T-cell (primary cell): ENCODE results near the gene DAAM1. TPM values are rescaled to one million over a fixed set of nuclear protein-coding genes. Genes with fewer than 3 reads are reported as not detected.

Source experiments
- ATAC-seq, 4 experiments: fragments of 200-7000 bp in 3 of 4; fragments of 150-1000 bp in 1 of 4; cut with Tn5 transposase; replicated peaks in 1 of 4; 1 replicate in 3 of 4; 2 replicates in 1 of 4; pipeline ENCODE4 v1.10.0; 2021; ENCODE audit warnings: moderate library complexity in 3 of 4, mild to moderate bottlenecking in 2 of 4, moderate number of reproducible peaks in 1 of 4
- CTCF ChIA-PET, 2 donors: fragments of 300-600 bp; sonication (Branson Sonifier 250); formaldehyde crosslinking; loops; one replicate each; lab custom pipeline; 2022; ENCODE audit warnings: antibody characterized with exemption in 2 of 2; lab: Charles Lee
- POLR2A ChIA-PET, 2 donors: fragments of 300-600 bp; sonication (Branson Sonifier 250); formaldehyde crosslinking; loops; one replicate each; lab custom pipeline; 2022; ENCODE audit warnings: antibody characterized with exemption in 2 of 2; lab: Charles Lee
- DNase-seq, 35 experiments: peaks; one replicate each; pipeline versions ENCODE4 v3.0.0 to v3.0.0-alpha.2; 2013 to 2023
- H3K27ac ChIP-seq: one replicate; pipeline ENCODE4 v1.5.1; 2013; ENCODE audit warnings: low read length
- H3K27me3 ChIP-seq, 2 experiments: replicated peaks in 1 of 2; 1 replicate in 1 of 2; 2 replicates in 1 of 2; pipeline versions ENCODE4 v1.6.1 to v1.7.0; 2013; ENCODE audit warnings: low read length in 1 of 2, mixed read lengths in 1 of 2; ENCODE audit not compliant: control insufficient read depth in 2 of 2, insufficient read depth in 2 of 2; ENCODE audit errors: extremely low read depth in 1 of 2
- H3K36me3 ChIP-seq, 2 donors: 1 replicate in 1 of 2; 2 replicates in 1 of 2; pipeline versions ENCODE4 v1.6.1 to v1.7.0; 2013; ENCODE audit warnings: low read length in 1 of 2; ENCODE audit not compliant: control insufficient read depth in 2 of 2, insufficient read depth in 1 of 2; ENCODE audit errors: extremely low read depth in 1 of 2
- H3K4me1 ChIP-seq, 2 experiments: 1 replicate in 1 of 2; 2 replicates in 1 of 2; pipeline versions ENCODE4 v1.6.1 to v1.7.0; 2013; ENCODE audit warnings: low read length in 2 of 2, mixed read lengths in 1 of 2; ENCODE audit not compliant: insufficient read depth in 2 of 2, control insufficient read depth in 1 of 2; ENCODE audit errors: extremely low read depth in 1 of 2
- H3K4me3 ChIP-seq, 2 donors: 1 replicate in 1 of 2; 2 replicates in 1 of 2; pipeline versions ENCODE4 v1.5.1 to v1.7.0; 2013; ENCODE audit warnings: mild to moderate bottlenecking in 2 of 2, low read length in 1 of 2, moderate library complexity in 1 of 2; ENCODE audit not compliant: control insufficient read depth in 1 of 2; ENCODE audit errors: extremely low read depth in 1 of 2
- H3K9me3 ChIP-seq: 2 replicates; pipeline ENCODE4 v1.7.0; 2013
- H3K27ac Mint-ChIP-seq, 2 donors: one replicate each; pipeline ENCODE4 v1.8.0; 2020 to 2021; ENCODE audit warnings: mild to moderate bottlenecking in 2 of 2, mixed read lengths in 2 of 2
- H3K27me3 Mint-ChIP-seq, 2 donors: one replicate each; pipeline ENCODE4 v1.8.0; 2021 to 2022; ENCODE audit warnings: mixed read lengths in 2 of 2
- H3K36me3 Mint-ChIP-seq: one replicate; pipeline ENCODE4 v1.8.0; 2021; ENCODE audit warnings: mixed read lengths
- H3K4me1 Mint-ChIP-seq, 3 donors: one replicate each; pipeline ENCODE4 v1.8.0; 2020 to 2022; ENCODE audit warnings: mixed read lengths in 3 of 3, mild to moderate bottlenecking in 1 of 3
- H3K4me3 Mint-ChIP-seq, 3 donors: one replicate each; pipeline ENCODE4 v1.8.0; 2020 to 2022; ENCODE audit warnings: mild to moderate bottlenecking in 3 of 3, mixed read lengths in 3 of 3, moderate library complexity in 3 of 3
- H3K9me3 Mint-ChIP-seq, 3 donors: one replicate each; pipeline ENCODE4 v1.8.0; 2020 to 2022; ENCODE audit warnings: mixed read lengths in 3 of 3
- WGBS: methylation state at CpG from one replicate; pipeline ENCODE4 v1.1.5; 2013; ENCODE audit warnings: missing lambda C conversion rate; ENCODE audit not compliant: insufficient coverage; 5-methylcytosine and 5-hydroxymethylcytosine counted together
- total RNA-seq, 35 experiments: library from RNA in 6 of 35; stranded (reverse) in 6 of 35; fragments of 120-200 nt in 1 of 35; gene quantifications; one replicate each; pipeline versions ENCODE4 v1.2.1 to v1.2.4 and lab custom pipeline; 2013 to 2026

Gene DAAM1
- total RNA-seq, 5 donors from 2014 or later (not counting 1 experiment from before 2014, with no cell fraction given): 9.6 to 25.3 (median 23.9) TPM

DNA sequence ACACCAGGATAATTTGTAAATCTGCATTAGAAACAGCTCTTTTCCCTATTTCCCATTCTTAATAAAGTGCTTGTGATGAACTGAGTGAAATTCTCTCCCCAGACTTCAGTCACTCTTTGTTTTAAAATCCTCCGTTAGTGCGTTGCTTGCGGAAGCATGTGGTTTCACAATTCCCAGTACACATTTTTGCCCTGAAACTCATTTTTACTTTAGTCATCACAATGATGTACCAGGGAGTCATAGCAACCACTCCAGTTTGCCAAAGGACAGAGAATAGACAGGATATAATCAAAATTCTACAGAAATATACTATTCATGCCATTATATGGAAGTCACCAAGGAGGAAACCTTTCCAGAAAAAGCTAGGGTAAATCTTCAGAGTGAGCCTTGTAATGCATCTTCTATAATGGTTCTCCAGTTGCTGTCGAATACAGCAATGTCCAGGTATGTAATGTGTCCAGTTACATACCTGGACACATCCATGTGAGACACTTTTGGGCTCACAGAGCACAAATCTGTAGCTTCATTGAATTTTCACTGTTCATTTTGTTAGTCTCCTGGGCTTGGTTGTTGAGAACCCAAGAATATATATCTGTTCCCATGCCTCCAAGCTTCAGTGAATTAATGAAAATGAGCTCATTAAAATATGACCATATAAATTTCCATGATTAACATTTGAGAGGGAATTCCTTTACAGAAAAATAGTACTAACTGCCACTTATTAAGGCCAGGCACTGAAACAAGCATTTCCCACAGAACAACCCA lies 219.0 kb downstream of the DAAM1 start:
- Histone ChIP-seq H3K36me3 (no peaks in the 10 kb centered on the region), H3K4me1 (no peaks in the 10 kb centered on the region), H3K27ac (no peak overlapping the region), H3K27me3 (peaks cover 0 to 13% of the 10 kb centered on the region in 2 experiments), H3K9me3 (no peaks in the 10 kb centered on the region), H3K4me3 (no peak overlapping the region)
- peaks cover 12% of the 10 kb centered on the region for H3K36me3 Mint-ChIP-seq
- DNase-seq (no peak), ATAC-seq (no peak)
- no peaks in the 10 kb centered on the region for H3K4me1 Mint-ChIP-seq
- 46% methylated on average over 1 of the region's 4 CpGs for WGBS
- H3K27me3 Mint-ChIP-seq: peaks cover 26 to 39% of the 10 kb centered on the region in 2 donors
- H3K27ac Mint-ChIP-seq: no peak overlapping the region
- ChIA-PET CTCF (no interaction called here), POLR2A (no interaction called here)
- H3K9me3 Mint-ChIP-seq: peaks cover 10 to 24% (median 15%) of the 10 kb centered on the region in 3 donors
- no peak overlapping the region for H3K4me3 Mint-ChIP-seq

DNA sequence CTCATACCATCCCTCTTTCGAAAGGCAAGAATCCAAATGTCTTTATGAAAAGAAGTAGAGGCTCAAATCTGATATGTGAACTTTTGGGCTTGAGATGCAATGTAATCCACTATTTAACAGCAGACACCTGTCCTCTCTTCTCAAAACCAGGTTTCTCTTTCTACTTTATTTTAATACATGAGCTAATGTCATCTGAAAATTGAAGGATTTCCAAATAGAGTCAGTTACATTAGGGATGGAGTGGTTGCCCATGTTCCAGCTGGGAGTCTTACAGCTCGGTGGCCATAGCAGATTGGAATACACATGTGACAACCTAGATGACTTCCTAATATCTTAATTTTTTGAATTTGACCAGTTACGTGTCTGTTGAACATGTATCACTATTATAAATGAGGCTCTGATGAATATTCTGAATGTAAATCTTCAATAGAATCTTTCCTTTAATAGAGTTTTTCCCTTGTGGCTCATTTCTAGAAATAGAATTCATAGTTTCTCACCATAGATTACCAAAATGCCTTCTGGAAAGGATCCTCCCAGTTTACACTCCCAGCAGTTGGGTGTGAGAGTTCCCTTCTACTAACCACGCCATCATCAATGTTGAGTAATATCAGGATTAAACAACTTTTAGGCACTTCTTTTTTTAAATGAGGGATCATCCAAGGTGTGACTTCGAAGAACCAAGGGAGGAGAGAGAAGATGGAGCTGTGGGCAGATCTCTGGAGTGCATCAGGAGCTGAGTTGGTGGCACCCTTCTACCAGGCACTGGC lies 227.6 kb downstream of the DAAM1 start:
- no peaks in the 10 kb centered on the region for H3K36me3 ChIP-seq
- ATAC-seq: no peak
- Mint-ChIP-seq H3K36me3 (peaks cover 8% of the 10 kb centered on the region), H3K27ac (no peak overlapping the region), H3K4me1 (no peaks in the 10 kb centered on the region), H3K4me3 (no peak overlapping the region), H3K27me3 (peaks cover 1 to 2% of the 10 kb centered on the region in 2 donors), H3K9me3 (peaks cover 0 to 5% (median 0%) of the 10 kb centered on the region in 3 donors)
- no peaks in the 10 kb centered on the region for H3K27me3 ChIP-seq
- WGBS: no CpG with 5 or more reads among the region's 5 CpGs
- no peak for DNase-seq
- POLR2A ChIA-PET: interaction anchor here in 1 of 2 donors (0.6 kb wide), 1 partner anchor 1284 kb away, joined by 6 read pairs; no protein-coding TSS in a partner anchor
- no peak overlapping the region for H3K4me3 ChIP-seq
- CTCF ChIA-PET: no interaction called here
- no peaks in the 10 kb centered on the region for H3K4me1 ChIP-seq
- H3K9me3 ChIP-seq: no peaks in the 10 kb centered on the region
- no peak overlapping the region for H3K27ac ChIP-seq

DNA sequence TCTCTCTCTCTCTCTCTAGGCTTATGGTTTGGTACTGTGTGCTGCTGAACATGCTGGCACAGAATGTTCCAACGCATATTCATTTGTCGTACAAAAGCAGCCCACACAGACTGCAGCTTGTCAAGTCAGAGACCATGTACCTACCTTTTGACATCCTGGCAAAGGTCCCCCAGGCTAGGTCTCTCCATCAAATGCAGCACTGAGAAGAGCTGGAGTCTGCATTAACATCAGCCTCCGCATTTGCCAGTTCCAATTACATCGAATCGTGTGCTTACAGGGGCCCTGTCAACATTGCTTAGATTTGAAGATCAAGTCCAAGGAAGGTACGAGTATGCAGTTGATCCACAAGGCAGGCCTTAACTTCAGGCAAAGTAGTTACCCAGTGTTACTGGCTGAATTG lies 228.8 kb downstream of the DAAM1 start:
- POLR2A ChIA-PET: no interaction called here
- Mint-ChIP-seq H3K4me1 (no peaks in the 10 kb centered on the region), H3K27me3 (peaks cover 0 to 5% of the 10 kb centered on the region in 2 donors), H3K36me3 (peaks cover 4% of the 10 kb centered on the region), H3K27ac (no peak overlapping the region), H3K9me3 (peaks cover 0 to under 1% (median 0%) of the 10 kb centered on the region in 3 donors), H3K4me3 (no peak overlapping the region)
- CTCF ChIA-PET: no interaction called here
- ATAC-seq: no peak
- no peaks in the 10 kb centered on the region for H3K36me3 ChIP-seq
- no peaks in the 10 kb centered on the region for H3K4me1 ChIP-seq
- no peaks in the 10 kb centered on the region for H3K9me3 ChIP-seq
- H3K27me3 ChIP-seq: no peaks in the 10 kb centered on the region
- DNase-seq: no peak
- WGBS: 76% methylated on average over 5 of the region's 6 CpGs
- H3K4me3 ChIP-seq: no peak overlapping the region
- H3K27ac ChIP-seq: no peak overlapping the region

DNA sequence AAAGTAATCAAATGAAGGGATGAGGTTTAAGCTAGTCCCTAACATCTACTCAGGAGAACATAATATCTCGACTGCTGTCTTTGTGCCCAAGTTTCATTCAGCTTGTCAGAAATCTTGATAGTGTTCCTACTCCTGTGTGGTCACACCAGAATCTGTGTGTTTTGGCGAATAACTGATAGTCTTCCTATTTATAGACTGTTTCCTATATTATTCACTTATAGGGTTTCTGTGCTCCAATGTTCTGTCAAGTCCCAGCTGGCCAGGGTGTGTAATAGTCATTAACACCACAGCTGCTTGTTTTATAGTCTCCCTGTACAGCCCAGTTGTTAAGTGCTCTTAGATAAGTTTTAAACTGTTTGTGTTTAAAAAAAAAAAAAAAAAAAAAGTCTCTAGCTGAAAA lies 230.8 kb downstream of the DAAM1 start:
- ChIA-PET CTCF (interaction anchor here in 1 of 2 donors (0.6 to 0.7 kb wide), 2 partner anchors 299 to 1094 kb away, joined by 4 to 6 read pairs; no protein-coding TSS in a partner anchor), POLR2A (no interaction called here)
- ATAC-seq (no peak), DNase-seq (no peak)
- Mint-ChIP-seq H3K27me3 (peaks cover 0 to 5% of the 10 kb centered on the region in 2 donors), H3K36me3 (no peaks in the 10 kb centered on the region), H3K9me3 (no peaks in the 10 kb centered on the region), H3K4me3 (no peak overlapping the region), H3K4me1 (no peaks in the 10 kb centered on the region), H3K27ac (no peak overlapping the region)
- no peaks in the 10 kb centered on the region for H3K4me1 ChIP-seq
- H3K27me3 ChIP-seq: no peaks in the 10 kb centered on the region
- H3K4me3 ChIP-seq: no peak overlapping the region
- no peaks in the 10 kb centered on the region for H3K36me3 ChIP-seq
- no peaks in the 10 kb centered on the region for H3K9me3 ChIP-seq
- WGBS: no CpG with 5 or more reads among the region's 2 CpGs
- no peak overlapping the region for H3K27ac ChIP-seq
